H1 (cell line): Measurements from ENCODE around the gene CHPT1. TPM values are rescaled to one million over a fixed set of nuclear protein-coding genes. Genes with fewer than 3 reads are reported as not detected.
A peak's percentile ranks its signal among the peaks of the same experiment; 100 is the strongest.

Experiments used
- CTCF ChIA-PET: fragments of 300-600 bp; sonication (Branson Sonifier 250); formaldehyde crosslinking; loops from one replicate; lab custom pipeline; 2021; ENCODE audit not compliant: partially characterized antibody; lab: Charles Lee
- POLR2A ChIA-PET: fragments of 300-600 bp; sonication (Branson Sonifier 250); formaldehyde crosslinking; loops from one replicate; lab custom pipeline; 2021; ENCODE audit warnings: inconsistent platforms; ENCODE audit not compliant: partially characterized antibody; lab: Charles Lee
- DNase-seq, 2 experiments: peaks; one replicate each; pipeline versions ENCODE4 v3.0.0 to v3.0.0-alpha.2; 2010 to 2022; ENCODE audit warnings: low spot score in 2 of 2, low read depth in 1 of 2, mixed read lengths in 1 of 2
- FAIRE-seq: peaks from 2 replicates; lab custom pipeline; 2011; peaks lifted over from hg19 to GRCh38; lab: Jason Lieb, UNC
- H2AFZ ChIP-seq: 2 replicates; pipeline ENCODE4 v1.8.1; 2012; ENCODE audit warnings: low read length, inconsistent platforms
- H2AK5ac ChIP-seq: 2 replicates; pipeline ENCODE4 v1.6.1; 2013; ENCODE audit warnings: low read depth, low read length
- H2BK120ac ChIP-seq: replicated peaks from 2 replicates; pipeline ENCODE3; 2013; ENCODE audit warnings: low read depth, low read length, inconsistent platforms
- H2BK12ac ChIP-seq: 2 replicates; pipeline ENCODE4 v1.6.1; 2013; ENCODE audit warnings: low read depth, low read length
- H2BK15ac ChIP-seq: 2 replicates; pipeline ENCODE4 v1.6.1; 2013; ENCODE audit warnings: low read length
- H2BK20ac ChIP-seq: 2 replicates; pipeline ENCODE4 v1.6.1; 2013; ENCODE audit warnings: low read length
- H2BK5ac ChIP-seq: 2 replicates; pipeline ENCODE4 v1.6.1; 2013; ENCODE audit warnings: low read depth, low read length
- H3K14ac ChIP-seq: 2 replicates; pipeline ENCODE4 v1.6.1; 2013; ENCODE audit warnings: inconsistent platforms; ENCODE audit not compliant: insufficient read length
- H3K18ac ChIP-seq: 2 replicates; pipeline ENCODE4 v1.6.1; 2013; ENCODE audit warnings: low read length; ENCODE audit errors: extremely low read depth
- H3K23ac ChIP-seq: 2 replicates; pipeline ENCODE4 v1.6.1; 2013; ENCODE audit warnings: inconsistent platforms; ENCODE audit not compliant: insufficient read length
- H3K23me2 ChIP-seq: 2 replicates; pipeline ENCODE4 v1.6.1; 2013; ENCODE audit warnings: low read depth, low read length
- H3K27ac ChIP-seq: 2 replicates; pipeline ENCODE4 v1.6.1; 2011; ENCODE audit warnings: low read depth, low read length, inconsistent platforms
- H3K27me3 ChIP-seq, 4 experiments: replicated peaks in 1 of 4; 1 replicate in 1 of 4; 2 replicates in 3 of 4; pipeline versions ENCODE4 v1.6.1 to v1.8.1; 2011 to 2013; ENCODE audit warnings: low read length in 3 of 4, mild to moderate bottlenecking in 3 of 4, inconsistent platforms in 2 of 4, mixed read lengths in 2 of 4, moderate library complexity in 1 of 4; ENCODE audit not compliant: control insufficient read depth in 3 of 4, insufficient read depth in 3 of 4; ENCODE audit errors: extremely low read depth in 1 of 4
- H3K36me3 ChIP-seq, 4 experiments: 2 replicates each; pipeline versions ENCODE4 v1.6.1 to v1.8.1; 2011 to 2013; ENCODE audit warnings: mild to moderate bottlenecking in 4 of 4, low read length in 3 of 4, moderate library complexity in 2 of 4, control low read depth in 1 of 4, inconsistent platforms in 1 of 4; ENCODE audit not compliant: insufficient read depth in 4 of 4, control insufficient read depth in 2 of 4
- H3K4ac ChIP-seq: replicated peaks from 2 replicates; pipeline ENCODE3; 2013; ENCODE audit warnings: low read length, low read depth, mixed read lengths, inconsistent platforms; ENCODE audit not compliant: insufficient read length
- H3K4me1 ChIP-seq, 4 experiments: replicated peaks in 1 of 4; 1 replicate in 1 of 4; 2 replicates in 3 of 4; pipeline versions ENCODE4 v1.6.1 to v1.8.1; 2011 to 2013; ENCODE audit warnings: low read length in 3 of 4, inconsistent platforms in 2 of 4, mixed read lengths in 1 of 4; ENCODE audit not compliant: insufficient read depth in 4 of 4, control insufficient read depth in 3 of 4
- H3K4me2 ChIP-seq, 2 experiments: 2 replicates each; pipeline versions ENCODE4 v1.6.1 to v1.8.1; 2011 to 2013; ENCODE audit warnings: low read depth in 2 of 2, low read length in 2 of 2, control low read depth in 1 of 2, inconsistent platforms in 1 of 2, mild to moderate bottlenecking in 1 of 2; ENCODE audit not compliant: insufficient read depth in 1 of 2
- H3K4me3 ChIP-seq, 4 experiments: fragments of 200-600, 300-600 bp in 1 of 4; sonication (generic), shearing (Covaris generic), sonication (Bioruptor Twin) in 1 of 4; 2 replicates each; pipeline versions ENCODE4 v1.5.1 to v1.8.1; 2011 to 2016; ENCODE audit warnings: low read length in 4 of 4, low read depth in 3 of 4, control low read depth in 2 of 4, inconsistent platforms in 2 of 4, mild to moderate bottlenecking in 2 of 4, mixed read lengths in 1 of 4, moderate library complexity in 1 of 4; ENCODE audit not compliant: insufficient read depth in 2 of 4; ENCODE audit errors: extremely low read depth in 1 of 4
- H3K56ac ChIP-seq: replicated peaks from 2 replicates; pipeline ENCODE3; 2013; ENCODE audit warnings: low read depth, mild to moderate bottlenecking, mixed read lengths, low read length, inconsistent platforms; ENCODE audit not compliant: insufficient read length
- H3K79me1 ChIP-seq: 2 replicates; pipeline ENCODE4 v1.6.1; 2013; ENCODE audit warnings: low read depth, low read length, control low read depth
- H3K79me2 ChIP-seq, 2 experiments: 2 replicates each; pipeline versions ENCODE4 v1.6.1 to v1.8.1; 2012 to 2013; ENCODE audit warnings: low read length in 2 of 2, mild to moderate bottlenecking in 2 of 2, inconsistent platforms in 1 of 2; ENCODE audit not compliant: insufficient read depth in 2 of 2, control insufficient read depth in 1 of 2
- H3K9ac ChIP-seq, 4 experiments: replicated peaks in 1 of 4; 1 replicate in 1 of 4; 2 replicates in 3 of 4; pipeline versions ENCODE4 v1.6.1 to v1.8.1; 2011 to 2013; ENCODE audit warnings: low read depth in 3 of 4, low read length in 3 of 4, control low read depth in 2 of 4, mild to moderate bottlenecking in 2 of 4, moderate library complexity in 2 of 4, inconsistent platforms in 1 of 4; ENCODE audit errors: extremely low read depth in 1 of 4
- H3K9me3 ChIP-seq, 2 experiments: 2 replicates each; pipeline versions ENCODE4 v1.6.1 to v1.8.1; 2012 to 2013; ENCODE audit warnings: mild to moderate bottlenecking in 2 of 2, moderate library complexity in 2 of 2, control low read depth in 1 of 2, inconsistent platforms in 1 of 2, low read depth in 1 of 2, low read length in 1 of 2, mixed read lengths in 1 of 2; ENCODE audit not compliant: insufficient read depth in 2 of 2
- H4K20me1 ChIP-seq, 2 experiments: replicated peaks in 1 of 2; 2 replicates each; pipeline versions ENCODE3 to v1.8.1; 2011 to 2013; ENCODE audit warnings: inconsistent platforms in 2 of 2, low read length in 2 of 2, mild to moderate bottlenecking in 1 of 2; ENCODE audit not compliant: insufficient read depth in 2 of 2, control insufficient read depth in 1 of 2
- H4K5ac ChIP-seq: 2 replicates; pipeline ENCODE4 v1.6.1; 2013; ENCODE audit warnings: low read length, low read depth, mixed read lengths, inconsistent platforms; ENCODE audit not compliant: insufficient read length
- H4K8ac ChIP-seq: 2 replicates; pipeline ENCODE4 v1.8.0; 2013; ENCODE audit warnings: mild to moderate bottlenecking, moderate library complexity, low read length, inconsistent platforms; ENCODE audit not compliant: insufficient read depth; ENCODE audit errors: extremely low read depth
- H4K91ac ChIP-seq: replicated peaks from 2 replicates; pipeline ENCODE3; 2013; ENCODE audit warnings: low read length, mixed read lengths, inconsistent platforms; ENCODE audit not compliant: insufficient read length
- CTBP2 ChIP-seq: IDR thresholded peaks from 2 replicates; pipeline ENCODE4 v1.7.0; 2011; ENCODE audit warnings: borderline replicate concordance, mild to moderate bottlenecking, moderate library complexity, mixed read lengths, low read length; ENCODE audit not compliant: insufficient read depth, insufficient read length
- EP300 ChIP-seq, 2 experiments: IDR thresholded peaks; 1 replicate in 1 of 2; 2 replicates in 1 of 2; pipeline ENCODE4 v1.6.1; 2011 to 2012; ENCODE audit warnings: low read depth in 2 of 2, low read length in 2 of 2, mild to moderate bottlenecking in 2 of 2, borderline replicate concordance in 1 of 2, inconsistent platforms in 1 of 2, moderate library complexity in 1 of 2
- SP1 ChIP-seq: IDR thresholded peaks from 2 replicates; pipeline ENCODE4 v1.6.1; 2011; ENCODE audit warnings: low read depth, low read length
- YY1 ChIP-seq: IDR thresholded peaks from 2 replicates; pipeline ENCODE4 v1.6.1; 2011; ENCODE audit warnings: low read depth, mild to moderate bottlenecking, low read length
- WGBS, 2 experiments: shearing (Covaris generic) in 1 of 2; methylation state at CpG; one replicate each; pipeline versions ENCODE4 v1.1.6 to v1.1.7; 2013 to 2015; ENCODE audit warnings: low lambda C conversion rate in 2 of 2, mixed read lengths in 2 of 2, inconsistent platforms in 1 of 2, low coverage in 1 of 2, missing lambda C conversion rate in 1 of 2; ENCODE audit not compliant: insufficient replicate concordance in 2 of 2, insufficient coverage in 1 of 2, insufficient read length in 1 of 2; ENCODE audit errors: extremely low coverage in 1 of 2, missing lambda C conversion rate in 1 of 2; 5-methylcytosine and 5-hydroxymethylcytosine counted together
- long read RNA-seq, 2 experiments: library from RNA in 1 of 2; library from capped mRNA in 1 of 2; stranded (forward); transcript quantifications; one replicate each; pipeline ENCODE4 v2.0.0, GENCODE V29; 2021; ENCODE audit warnings: inconsistent platforms in 1 of 2
- polyA minus RNA-seq, 3 experiments: library from RNA; depleted of rRNA, polyadenylated mRNA; stranded (reverse); fragments of >200 nt; gene quantifications; 1 replicate in 2 of 3; 2 replicates in 1 of 3; pipeline ENCODE4 v1.2.3, GENCODE V29; 2011
- polyA plus RNA-seq, 7 experiments: library from polyadenylated mRNA; depleted of rRNA in 3 of 7; stranded (reverse) in 5 of 7; unstranded in 2 of 7; fragments of >200 nt in 5 of 7; fragments of 200-250 nt in 2 of 7; gene quantifications; 1 replicate in 5 of 7; 2 replicates in 1 of 7; 4 replicates in 1 of 7; pipeline versions ENCODE4 v1.2.1 to v1.2.3, GENCODE V29; 2011 to 2013; ENCODE audit warnings: missing spikeins in 2 of 7, mixed read lengths in 2 of 7
- total RNA-seq: library from RNA; stranded (reverse); fragmentation: NEBNext Ultra II Directional; extraction: Animal tissue kit (Norgen Biotek cat#: 25700); gene quantifications from 2 replicates; pipeline ENCODE4 v1.2.1, GENCODE V29; 2021

CHPT1 gene
- total RNA-seq, result 22.5 and 23.3 TPM in 2 replicates
- polyA plus RNA-seq (2011; rRNA removed), result 8.1 and 13.3 TPM in 2 replicates
- 13.8 TPM for polyA plus RNA-seq (2011; cell fraction: cytosol; rRNA removed)
- 25.0 TPM for polyA plus RNA-seq (2011; cell fraction: nucleus; rRNA removed)
- 12.0 to 18.4 TPM (median 14.4 TPM) in 4 replicates for polyA plus RNA-seq (2012, experiment 1 of 2)
- 22.0 TPM for polyA plus RNA-seq (2012, experiment 2 of 2)
- polyA plus RNA-seq (2013, experiment 1 of 2), result 20.1 TPM
- polyA plus RNA-seq (2013, experiment 2 of 2), result 20.8 TPM
- 4.1 and 6.3 TPM in 2 replicates for polyA minus RNA-seq (2011; rRNA and poly(A)+ RNA removed)
- 13.0 TPM for polyA minus RNA-seq (2011; cell fraction: cytosol; rRNA and poly(A)+ RNA removed)
- 42.9 TPM for polyA minus RNA-seq (2011; cell fraction: nucleus; rRNA and poly(A)+ RNA removed)
- long read RNA-seq, experiment 1, transcript CHPT1-201 (9 exons, 1,585 nt), result major isoform, 30 of 45 reads
- long read RNA-seq, experiment 1, partial matches to known transcripts, result 8 of 45 reads
- long read RNA-seq, experiment 1, other reads (novel, unspliced or antisense), result 5 of 45 reads
- long read RNA-seq, experiment 2, result 0 reads

DNA sequence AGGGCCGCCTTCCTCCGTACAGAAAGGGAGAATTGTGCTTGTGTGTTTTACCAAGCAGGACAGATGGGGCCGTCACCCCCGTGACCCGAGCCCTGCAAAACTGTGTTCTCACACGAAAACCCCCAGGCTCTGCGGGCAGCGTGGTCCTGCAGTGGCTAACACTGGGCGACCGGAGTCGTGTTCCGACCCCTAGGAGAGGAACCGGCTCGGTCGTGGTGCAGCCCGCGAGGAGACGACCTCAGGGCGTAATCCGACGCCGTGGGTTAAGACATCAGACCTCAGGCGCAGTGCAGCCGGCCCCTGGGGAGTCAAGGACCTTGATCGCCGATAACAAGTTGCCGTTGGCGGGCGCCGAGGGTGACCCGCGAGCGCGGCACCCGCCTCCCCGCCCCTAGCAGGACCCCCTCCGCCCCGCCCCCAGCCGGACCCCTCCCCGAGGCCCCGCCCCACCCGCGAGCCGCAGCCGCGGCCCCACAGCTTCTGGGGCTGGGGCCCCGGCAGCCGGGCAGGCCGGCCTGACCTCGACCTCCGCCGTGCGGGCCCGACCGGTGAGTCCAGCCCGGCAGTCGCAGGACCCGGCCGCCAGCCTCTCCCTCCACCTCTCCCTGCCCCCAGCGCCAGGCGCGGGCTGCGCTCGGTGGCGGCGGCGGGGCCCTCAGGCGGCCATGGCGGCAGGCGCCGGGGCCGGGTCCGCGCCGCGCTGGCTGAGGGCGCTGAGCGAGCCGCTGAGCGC lies at the start of gene CHPT1:
Gene CHPT1 (plus strand): TSS at position 444 of the 733 bp plus-strand sequence. CDS start 222 bp downstream, at position 666.
- Histone ChIP-seq H2BK15ac (peak within 1 kb of the TSS; percentile 36; the same call in 1 of the 2 replicates), H3K9me3 (no peaks in the 10 kb centered on the region), H3K9ac (peak within 1 kb of the TSS; percentile 55 to 88 (median 82); a peak in 6 of 7 replicates), H3K4me1 (peaks cover 0 to 4% (median 3%) of the 10 kb centered on the region in 4 experiments; a peak in 3 of 7 replicates), H2BK5ac (peak within 1 kb of the TSS; percentile 67), H2AK5ac (no peak within 1 kb of the TSS), H3K23ac (no peak within 1 kb of the TSS), H3K14ac (no peak within 1 kb of the TSS), H3K27me3 (peaks cover 2 to 18% (median 12%) of the 10 kb centered on the region in 4 experiments), H3K18ac (peak within 1 kb of the TSS; percentile 62; the same call in 1 of the 2 replicates), H4K8ac (peak within 1 kb of the TSS; percentile 97), H3K23me2 (peaks cover 11% of the 10 kb centered on the region; the same call in 1 of the 2 replicates), H3K36me3 (no peaks in the 10 kb centered on the region), H3K56ac (no peak within 1 kb of the TSS), H2BK12ac (peak within 1 kb of the TSS; percentile 78; the same call in 1 of the 2 replicates), H4K91ac (peak within 1 kb of the TSS; percentile 26), H2AFZ (peak within 1 kb of the TSS; percentile 93), H2BK20ac (0 out of 2 replicates have a peak within 1 kb of the TSS, but pooled peaks have one; percentile 38), H2BK120ac (no peak within 1 kb of the TSS), H4K20me1 (no peaks in the 10 kb centered on the region), H3K4me2 (peak within 1 kb of the TSS; percentile 86 to 89), H3K79me2 (0 out of 4 replicates have a peak, but pooled peaks cover 0 to 6% of the 10 kb centered on the region in 2 experiments), H3K4ac (peak within 1 kb of the TSS; percentile 61), H3K79me1 (no peaks in the 10 kb centered on the region), H4K5ac (peak within 1 kb of the TSS; percentile 32), H3K4me3 (peak within 1 kb of the TSS; percentile 62 to 87 (median 66)), H3K27ac (no peak within 1 kb of the TSS)
- POLR2A ChIA-PET, result interaction anchor here (0.8 kb wide), 1 partner anchor 160 kb away, joined by 3 read pairs; no protein-coding TSS in a partner anchor
- 3% methylated on average over 47 of the region's 80 CpGs; no CpG with 5 or more reads in 1 of the 2 experiments for WGBS, 2 experiments
- CTCF ChIA-PET, result interaction anchor here (0.6 kb wide), 1 partner anchor 141 kb away, joined by 3 read pairs; no protein-coding TSS in a partner anchor
- FAIRE-seq (no peak), DNase-seq (peak; percentile 54 to 82)
- TF ChIP-seq YY1 (peak; percentile 55; the same call in 1 of the 2 replicates), SP1 (no peak), CTBP2 (no peak), EP300 (IDR thresholded peaks at IDR 0.05; ENCODE audit: borderline replicate concordance in 1 of 2, low read depth in 2 of 2, low read length in 2 of 2) (no peak)
